ENCODE measurements around the gene SLC6A3. TPM values are rescaled to one million over a fixed set of nuclear protein-coding genes. Genes with fewer than 3 reads are reported as not detected.
A peak's percentile ranks its signal among the peaks of the same experiment; 100 is the strongest.

SLC6A3 gene
- total and polyA plus RNA-seq, 2 of the 13 experiments (the other 11 are each of a cell fraction or from before 2014, with no cell fraction given) = 0.01 TPM; not detected in 1

- TF ChIP-seq UBTF (CRISPR knock-in tag; IDR thresholded peaks at IDR 0.05) (peak; percentile 40; the same call in 1 of the 2 replicates), ZC3H13 (CRISPR knock-in tag; IDR thresholded peaks at IDR 0.05) (no peak), GPN1 (CRISPR knock-in tag; IDR thresholded peaks at IDR 0.05; ENCODE audit: borderline replicate concordance) (0 out of 2 replicates have a peak, but pooled peaks have one; percentile 28), ZFY (CRISPR knock-in tag; IDR thresholded peaks at IDR 0.05) (peak; percentile 59), ZNF232 (CRISPR knock-in tag; IDR thresholded peaks at IDR 0.05; ENCODE audit: borderline replicate concordance) (0 out of 2 replicates have a peak, but pooled peaks have one; percentile 41), SPEN (CRISPR knock-in tag; IDR thresholded peaks at IDR 0.05; ENCODE audit: low read depth) (0 out of 2 replicates have a peak, but pooled peaks have one; percentile 38), ZBTB44 (CRISPR knock-in tag; IDR thresholded peaks at IDR 0.05) (no peak), ZNF263 (CRISPR knock-in tag; IDR thresholded peaks at IDR 0.05) (0 out of 2 replicates have a peak, but pooled peaks have one; percentile 23), CBX1 (IDR thresholded peaks at IDR 0.05; ENCODE audit: low read depth) (no peak), ZNF33B (CRISPR knock-in tag; IDR thresholded peaks at IDR 0.05) (peak; percentile 59; the same call in 1 of the 2 replicates), WIZ (CRISPR knock-in tag; IDR thresholded peaks at IDR 0.05) (0 out of 2 replicates have a peak, but pooled peaks have one; percentile 37), KLF15 (CRISPR knock-in tag; IDR thresholded peaks at IDR 0.05; ENCODE audit: borderline replicate concordance) (no peak), YEATS4 (CRISPR knock-in tag; IDR thresholded peaks at IDR 0.05; ENCODE audit: borderline replicate concordance) (peak; percentile 64), MLX (CRISPR knock-in tag; IDR thresholded peaks at IDR 0.05) (no peak)
- TF ChIP-seq, protein P1, sequence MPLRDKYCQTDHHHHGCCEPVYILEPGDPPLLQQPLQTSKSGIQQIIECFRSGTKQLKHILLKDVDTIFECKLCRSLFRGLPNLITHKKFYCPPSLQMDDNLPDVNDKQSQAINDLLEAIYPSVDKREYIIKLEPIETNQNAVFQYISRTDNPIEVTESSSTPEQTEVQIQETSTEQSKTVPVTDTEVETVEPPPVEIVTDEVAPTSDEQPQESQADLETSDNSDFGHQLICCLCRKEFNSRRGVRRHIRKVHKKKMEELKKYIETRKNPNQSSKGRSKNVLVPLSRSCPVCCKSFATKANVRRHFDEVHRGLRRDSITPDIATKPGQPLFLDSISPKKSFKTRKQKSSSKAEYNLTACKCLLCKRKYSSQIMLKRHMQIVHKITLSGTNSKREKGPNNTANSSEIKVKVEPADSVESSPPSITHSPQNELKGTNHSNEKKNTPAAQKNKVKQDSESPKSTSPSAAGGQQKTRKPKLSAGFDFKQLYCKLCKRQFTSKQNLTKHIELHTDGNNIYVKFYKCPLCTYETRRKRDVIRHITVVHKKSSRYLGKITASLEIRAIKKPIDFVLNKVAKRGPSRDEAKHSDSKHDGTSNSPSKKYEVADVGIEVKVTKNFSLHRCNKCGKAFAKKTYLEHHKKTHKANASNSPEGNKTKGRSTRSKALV (CRISPR knock-in tag; IDR thresholded peaks at IDR 0.05) = 0 out of 2 replicates have a peak, but pooled peaks have one; percentile 49
- TF ChIP-seq, protein P2, sequence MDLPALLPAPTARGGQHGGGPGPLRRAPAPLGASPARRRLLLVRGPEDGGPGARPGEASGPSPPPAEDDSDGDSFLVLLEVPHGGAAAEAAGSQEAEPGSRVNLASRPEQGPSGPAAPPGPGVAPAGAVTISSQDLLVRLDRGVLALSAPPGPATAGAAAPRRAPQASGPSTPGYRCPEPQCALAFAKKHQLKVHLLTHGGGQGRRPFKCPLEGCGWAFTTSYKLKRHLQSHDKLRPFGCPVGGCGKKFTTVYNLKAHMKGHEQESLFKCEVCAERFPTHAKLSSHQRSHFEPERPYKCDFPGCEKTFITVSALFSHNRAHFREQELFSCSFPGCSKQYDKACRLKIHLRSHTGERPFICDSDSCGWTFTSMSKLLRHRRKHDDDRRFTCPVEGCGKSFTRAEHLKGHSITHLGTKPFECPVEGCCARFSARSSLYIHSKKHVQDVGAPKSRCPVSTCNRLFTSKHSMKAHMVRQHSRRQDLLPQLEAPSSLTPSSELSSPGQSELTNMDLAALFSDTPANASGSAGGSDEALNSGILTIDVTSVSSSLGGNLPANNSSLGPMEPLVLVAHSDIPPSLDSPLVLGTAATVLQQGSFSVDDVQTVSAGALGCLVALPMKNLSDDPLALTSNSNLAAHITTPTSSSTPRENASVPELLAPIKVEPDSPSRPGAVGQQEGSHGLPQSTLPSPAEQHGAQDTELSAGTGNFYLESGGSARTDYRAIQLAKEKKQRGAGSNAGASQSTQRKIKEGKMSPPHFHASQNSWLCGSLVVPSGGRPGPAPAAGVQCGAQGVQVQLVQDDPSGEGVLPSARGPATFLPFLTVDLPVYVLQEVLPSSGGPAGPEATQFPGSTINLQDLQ (CRISPR knock-in tag; IDR thresholded peaks at IDR 0.05) = 0 out of 2 replicates have a peak, but pooled peaks have one; percentile 9
- TF ChIP-seq, protein P3, sequence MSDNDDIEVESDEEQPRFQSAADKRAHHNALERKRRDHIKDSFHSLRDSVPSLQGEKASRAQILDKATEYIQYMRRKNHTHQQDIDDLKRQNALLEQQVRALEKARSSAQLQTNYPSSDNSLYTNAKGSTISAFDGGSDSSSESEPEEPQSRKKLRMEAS (IDR thresholded peaks at IDR 0.05) = 0 out of 2 replicates have a peak, but pooled peaks have one; percentile 27
These were observed 59.6 kb downstream of the SLC6A3 start (continued) for GRCh38 chr5:1385395-1386273.
